Upper lobe of left lung (tissue), 6 donors: ENCODE results near the gene MYO6. TPM values are rescaled to one million over a fixed set of nuclear protein-coding genes. Genes with fewer than 3 reads are reported as not detected.
A peak's percentile ranks its signal among the peaks of the same experiment; 100 is the strongest.

Source experiments
- ATAC-seq, 2 donors: fragments of 200-7000 bp; cut with Tn5 transposase; one replicate each; pipeline ENCODE4 v1.9.1; 2022; ENCODE audit warnings: mild to moderate bottlenecking in 2 of 2, moderate library complexity in 2 of 2; ENCODE audit not compliant: low FRiP score in 2 of 2
- DNase-seq, 2 donors: peaks; one replicate each; pipeline ENCODE4 v3.0.0-alpha.2; 2019 to 2020
- H3K27ac ChIP-seq, 4 donors: fragments of 200-600 bp; sonication (generic); one replicate each; pipeline ENCODE4 v1.5.1; 2016 to 2019
- H3K27me3 ChIP-seq, 4 donors: fragments of 200-600 bp; sonication (generic); one replicate each; pipeline ENCODE4 v1.5.1; 2017 to 2019
- H3K36me3 ChIP-seq, 4 donors: fragments of 200-600 bp; sonication (generic); one replicate each; pipeline ENCODE4 v1.5.1; 2016 to 2019
- H3K4me1 ChIP-seq, 4 donors: fragments of 200-600 bp; sonication (generic); one replicate each; pipeline ENCODE4 v1.5.1; 2018 to 2019
- H3K4me3 ChIP-seq, 4 donors: fragments of 200-600 bp; sonication (generic); one replicate each; pipeline ENCODE4 v1.5.1; 2017 to 2019; ENCODE audit warnings: mild to moderate bottlenecking in 2 of 4, moderate library complexity in 1 of 4
- H3K9me3 ChIP-seq, 4 donors: fragments of 200-600 bp; sonication (generic); one replicate each; pipeline ENCODE4 v1.5.1; 2018 to 2019
- CTCF ChIP-seq, 6 experiments: fragments of 450-650 bp in 4 of 6; fragments of 200-600 bp in 2 of 6; sonication (generic) in 2 of 6; IDR thresholded peaks; one replicate each; pipeline ENCODE4 v1.5.1; 2016 to 2019; ENCODE audit warnings: antibody characterized with exemption in 6 of 6
- EP300 ChIP-seq, 4 donors: sonication (generic); formaldehyde crosslinking; IDR thresholded peaks; one replicate each; pipeline ENCODE4 v1.5.1; 2017; ENCODE audit warnings: antibody characterized with exemption in 4 of 4, control low read depth in 2 of 4
- POLR2A ChIP-seq, 4 donors: fragments of 450-650 bp; IDR thresholded peaks; one replicate each; pipeline ENCODE4 v1.5.1; 2016 to 2017; ENCODE audit warnings: antibody characterized with exemption in 4 of 4, mild to moderate bottlenecking in 2 of 4
- POLR2AphosphoS5 ChIP-seq, 2 donors: sonication (generic); formaldehyde crosslinking; IDR thresholded peaks; one replicate each; pipeline ENCODE4 v1.5.1; 2017; ENCODE audit warnings: antibody characterized with exemption in 2 of 2
- WGBS, 2 donors: methylation state at CpG; one replicate each; pipeline ENCODE4 v1.1.5; 2017 to 2018; 5-methylcytosine and 5-hydroxymethylcytosine counted together
- total RNA-seq, 6 donors: library from RNA; depleted of rRNA in 4 of 6; stranded (reverse); fragments of >200 nt in 4 of 6; gene quantifications; one replicate each; pipeline versions ENCODE4 v1.1.0 to v1.2.1, GENCODE V29; 2016 to 2021
- donor health status: DM: no; HTN: no; CAD: no; lungs with moderate emphysema.
- donor health status: DM: no; HTN: yes; CAD: no; lungs with severe emphysema.

Gene MYO6
- total RNA-seq, 6 donors from 2014 or later, result 49.0 to 94.3 (median 80.4) TPM

- peak in 1 of 2 donors; percentile 36 for DNase-seq
- 88 to 91% methylated on average over 5 to 6 of the region's 6 CpGs for WGBS, 2 donors
- Histone ChIP-seq H3K4me1 (peaks cover 0 to 9% (median 4%) of the 10 kb centered on the region in 4 donors), H3K36me3 (no peaks in the 10 kb centered on the region), H3K4me3 (no peak overlapping the region), H3K27me3 (no peaks in the 10 kb centered on the region), H3K9me3 (no peaks in the 10 kb centered on the region), H3K27ac (no peak overlapping the region)
- TF ChIP-seq POLR2A (IDR thresholded peaks at IDR 0.05), result no peak
- no peak for TF ChIP-seq CTCF (IDR thresholded peaks at IDR 0.05)
- peak in 1 of 2 donors; percentile 9 for TF ChIP-seq POLR2AphosphoS5 (IDR thresholded peaks at IDR 0.05)
- peak in 1 of 4 donors; percentile 23 for TF ChIP-seq EP300 (IDR thresholded peaks at IDR 0.05)
- no peak for ATAC-seq
Measured at GRCh38 chr6:75802366-75802765, 53.3 kb downstream of the MYO6 start.

- no peak for TF ChIP-seq POLR2AphosphoS5 (IDR thresholded peaks at IDR 0.05)
- no peak for TF ChIP-seq CTCF (IDR thresholded peaks at IDR 0.05)
- TF ChIP-seq POLR2A (IDR thresholded peaks at IDR 0.05), result no peak
- TF ChIP-seq EP300 (IDR thresholded peaks at IDR 0.05), result no peak
- DNase-seq (no peak), ATAC-seq (no peak)
- H3K36me3 ChIP-seq, result peaks cover 0 to 7% (median 3%) of the 10 kb centered on the region in 4 donors
- H3K9me3 ChIP-seq, result no peaks in the 10 kb centered on the region
- H3K27ac ChIP-seq, result no peak overlapping the region
- no peaks in the 10 kb centered on the region for H3K4me1 ChIP-seq
- H3K27me3 ChIP-seq, result no peaks in the 10 kb centered on the region
- H3K4me3 ChIP-seq, result no peak overlapping the region
Measured at GRCh38 chr6:75808507-75808906, 59.5 kb downstream of the MYO6 start.

GRCh38 chr6:75812560-75812959, 63.5 kb downstream of the MYO6 start:
- WGBS, 2 donors, result 86 to 97% methylated on average over 1 of the region's 1 CpG
- DNase-seq, result no peak
- TF ChIP-seq CTCF (IDR thresholded peaks at IDR 0.05) (no peak), POLR2A (IDR thresholded peaks at IDR 0.05) (no peak), EP300 (IDR thresholded peaks at IDR 0.05) (no peak), POLR2AphosphoS5 (IDR thresholded peaks at IDR 0.05) (no peak)
- ATAC-seq, result no peak
- peaks cover 0 to 8% (median 3%) of the 10 kb centered on the region in 4 donors for H3K36me3 ChIP-seq
- no peak overlapping the region for H3K27ac ChIP-seq
- no peaks in the 10 kb centered on the region for H3K27me3 ChIP-seq
- no peak overlapping the region for H3K4me3 ChIP-seq
- H3K9me3 ChIP-seq, result no peaks in the 10 kb centered on the region
- H3K4me1 ChIP-seq, result peaks cover 0 to 3% (median 0%) of the 10 kb centered on the region in 4 donors

- peaks cover 0 to 8% (median 3%) of the 10 kb centered on the region in 4 donors for H3K36me3 ChIP-seq
- WGBS, 2 donors, result 86 to 88% methylated on average over 6 to 8 of the region's 8 CpGs
- H3K4me3 ChIP-seq, result no peak overlapping the region
- no peaks in the 10 kb centered on the region for H3K9me3 ChIP-seq
- no peaks in the 10 kb centered on the region for H3K27me3 ChIP-seq
- H3K27ac ChIP-seq, result no peak overlapping the region
- H3K4me1 ChIP-seq, result peaks cover 0 to 3% (median 0%) of the 10 kb centered on the region in 4 donors
- no peak for DNase-seq
- TF ChIP-seq CTCF (IDR thresholded peaks at IDR 0.05) (no peak), POLR2A (IDR thresholded peaks at IDR 0.05) (no peak), POLR2AphosphoS5 (IDR thresholded peaks at IDR 0.05) (no peak), EP300 (IDR thresholded peaks at IDR 0.05) (no peak)
- no peak for ATAC-seq
Measured at GRCh38 chr6:75813476-75814250, 64.6 kb downstream of the MYO6 start.

GRCh38 chr6:75815756-75816155, 66.7 kb downstream of the MYO6 start:
- no peak for TF ChIP-seq POLR2AphosphoS5 (IDR thresholded peaks at IDR 0.05)
- no peak for TF ChIP-seq CTCF (IDR thresholded peaks at IDR 0.05)
- no peak for TF ChIP-seq EP300 (IDR thresholded peaks at IDR 0.05)
- TF ChIP-seq POLR2A (IDR thresholded peaks at IDR 0.05), result no peak

More at GRCh38 chr6:75815756-75816155, 66.7 kb downstream of the MYO6 start:
- no peak overlapping the region for H3K27ac ChIP-seq
- no peak for DNase-seq
- no peaks in the 10 kb centered on the region for H3K27me3 ChIP-seq
- H3K36me3 ChIP-seq, result peaks cover 0 to 8% (median 3%) of the 10 kb centered on the region in 4 donors
- H3K9me3 ChIP-seq, result no peaks in the 10 kb centered on the region
- H3K4me1 ChIP-seq, result peaks cover 0 to 8% (median 0%) of the 10 kb centered on the region in 4 donors
- 88 to 95% methylated on average over 1 of the region's 1 CpG for WGBS, 2 donors
- H3K4me3 ChIP-seq, result no peak overlapping the region
- no peak for ATAC-seq
